COLO668 (cell line): Measurements from ENCODE around the gene RABGAP1L.
A peak's percentile ranks its signal among the peaks of the same experiment; 100 is the strongest.
"Not testable (repeated sequence)": the region's sequence is repeated elsewhere in the genome, so short reads cannot be mapped to it uniquely, and the experiment has no call there.

Experiments
- DNase-seq: peaks from one replicate; lab custom pipeline; 2025; ENCODE audit not compliant: unreplicated experiment; lab: John Stamatoyannopoulos, UW

The RABGAP1L gene

DNA sequence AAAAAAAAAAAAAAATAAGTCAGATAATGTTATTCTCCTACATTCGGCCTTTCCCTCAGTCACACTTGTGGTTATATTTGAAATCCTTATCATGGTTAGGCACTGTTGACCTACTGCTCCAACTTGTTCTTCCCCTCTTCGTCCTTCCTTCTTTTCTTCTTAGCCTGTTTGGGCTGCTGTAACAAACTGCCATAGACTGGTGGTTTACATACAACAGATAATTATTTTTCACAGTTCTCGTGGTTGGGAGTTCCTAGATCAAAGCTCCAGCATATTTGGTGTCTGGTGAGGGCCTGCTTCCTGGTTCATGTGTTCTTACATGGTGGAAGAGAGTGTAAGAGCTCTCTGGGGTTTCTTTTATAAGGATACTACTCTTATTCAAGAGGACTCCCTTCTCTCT, 73.4 kb downstream of the RABGAP1L start:
- DNase-seq, result no peak

DNA sequence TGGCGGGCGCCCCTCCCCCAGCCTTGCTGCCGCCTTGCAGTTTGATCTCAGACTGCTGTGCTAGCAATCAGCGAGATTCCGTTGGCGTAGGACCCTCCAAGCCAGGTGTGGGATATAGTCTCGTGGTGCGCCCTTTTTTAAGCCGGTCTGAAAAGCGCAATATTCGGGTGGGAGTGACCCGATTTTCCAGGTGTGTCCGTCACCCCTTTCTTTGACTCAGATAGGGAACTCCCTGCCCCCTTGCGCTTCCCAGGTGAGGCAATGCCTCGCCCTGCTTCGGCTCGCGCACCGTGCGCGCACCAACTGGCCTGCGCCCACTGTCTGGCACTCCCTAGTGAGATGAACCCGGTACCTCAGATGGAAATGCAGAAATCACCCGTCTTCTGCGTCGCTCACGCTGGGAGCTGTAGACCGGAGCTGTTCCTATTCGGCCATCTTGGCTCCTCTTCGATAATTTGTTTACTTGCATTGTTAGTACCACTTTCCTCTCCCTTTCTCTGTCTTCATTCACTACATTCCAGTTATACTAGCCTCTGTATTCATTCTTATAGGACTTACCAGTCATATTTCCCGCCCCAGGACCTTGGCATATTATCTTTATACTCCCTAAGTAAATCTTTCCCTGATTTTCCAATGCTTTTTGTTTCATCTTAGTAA, 79.7 kb downstream of the RABGAP1L start:
- DNase-seq, result not testable (repeated sequence)

DNA sequence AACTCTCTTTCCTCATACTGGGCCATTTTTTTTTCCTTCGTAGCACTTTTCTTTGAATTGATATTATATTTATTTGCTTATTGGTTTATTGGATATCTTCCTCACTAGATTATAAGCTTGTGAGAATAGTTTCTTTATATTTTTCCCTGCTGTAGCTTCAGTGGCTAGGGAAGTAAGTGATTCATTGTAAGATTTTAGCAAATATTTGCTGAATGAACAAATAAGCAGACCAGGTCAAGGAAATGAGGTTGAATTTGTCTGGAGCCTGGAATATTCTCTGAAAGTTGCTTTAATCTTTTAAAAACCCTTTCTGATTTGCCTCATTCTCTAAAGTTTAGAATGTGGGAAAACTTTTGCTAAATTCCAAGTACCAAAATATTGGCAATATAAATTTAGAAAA, 80.2 kb downstream of the RABGAP1L start:
- no peak for DNase-seq

DNA sequence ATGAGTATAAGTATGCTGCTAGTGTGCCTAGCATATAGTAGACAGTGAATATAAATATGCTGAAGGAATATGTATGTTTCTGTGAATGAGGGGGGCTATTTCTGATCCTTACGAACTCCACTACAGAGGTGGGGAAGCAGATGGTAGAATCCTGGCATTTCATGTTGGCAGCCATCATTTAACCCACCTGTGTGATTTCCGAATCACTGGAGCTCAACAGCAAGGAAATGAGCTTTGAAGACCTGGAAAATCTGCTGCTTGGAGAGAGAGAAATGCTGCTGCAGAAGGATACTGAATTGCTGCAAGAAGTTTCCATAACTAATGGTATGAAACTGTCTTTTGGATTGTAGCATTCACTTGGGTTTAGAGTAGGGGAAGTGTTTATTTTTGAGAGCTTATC, 83.5 kb downstream of the RABGAP1L start:
- DNase-seq, result no peak

GRCh38 chr1:174243451-174244000, 84.2 kb downstream of the RABGAP1L start:
- DNase-seq, result no peak

- no peak for DNase-seq
Measured at GRCh38 chr1:174244017-174244416, 84.7 kb downstream of the RABGAP1L start.

DNA sequence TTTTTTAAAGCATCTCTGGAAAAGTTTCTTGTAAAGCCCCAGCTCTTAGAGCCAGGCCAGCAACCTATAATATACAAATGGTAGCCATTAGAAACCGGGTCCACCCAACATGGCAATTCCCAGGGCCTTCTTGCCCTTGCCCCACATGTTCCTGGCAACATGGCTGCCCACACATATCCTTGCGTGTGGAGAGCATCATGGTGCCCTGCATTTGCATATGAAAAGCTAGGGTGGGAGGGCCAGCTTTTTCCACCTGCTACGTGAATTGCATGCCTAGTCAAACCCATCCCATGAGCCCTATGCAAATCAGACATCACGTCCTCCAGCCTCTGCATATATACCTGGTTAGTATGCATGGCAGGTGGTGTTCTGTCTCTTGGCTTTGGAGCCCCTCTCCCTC, 88.2 kb downstream of the RABGAP1L start:
- DNase-seq, result no peak

GRCh38 chr1:174248041-174248440, 88.7 kb downstream of the RABGAP1L start:
- no peak for DNase-seq

DNA sequence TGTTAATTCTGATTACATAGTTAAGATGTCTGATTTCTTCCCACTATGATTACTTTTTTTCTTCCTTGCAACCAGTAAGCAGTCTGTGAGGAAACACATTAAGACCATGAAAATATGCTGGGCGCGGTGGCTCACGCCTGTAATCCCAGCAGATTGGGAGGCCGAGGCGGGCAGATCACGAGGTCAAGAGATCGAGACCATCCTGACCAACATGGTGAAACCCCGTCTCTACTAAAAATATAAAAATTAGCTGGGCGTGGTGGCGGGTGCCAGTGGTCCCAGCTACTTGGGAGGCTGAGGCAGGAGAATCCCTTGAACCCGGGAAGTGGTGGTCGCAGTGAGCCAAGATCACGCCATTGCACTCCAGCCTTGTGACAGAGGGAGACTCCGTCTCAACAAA, 97.1 kb downstream of the RABGAP1L start:
- not testable (repeated sequence) for DNase-seq

GRCh38 chr1:174258148-174258550, 98.8 kb downstream of the RABGAP1L start:
- DNase-seq, result peak; percentile 53

GRCh38 chr1:174262349-174263241, 103.3 kb downstream of the RABGAP1L start:
- DNase-seq, result peak; percentile 12

DNA sequence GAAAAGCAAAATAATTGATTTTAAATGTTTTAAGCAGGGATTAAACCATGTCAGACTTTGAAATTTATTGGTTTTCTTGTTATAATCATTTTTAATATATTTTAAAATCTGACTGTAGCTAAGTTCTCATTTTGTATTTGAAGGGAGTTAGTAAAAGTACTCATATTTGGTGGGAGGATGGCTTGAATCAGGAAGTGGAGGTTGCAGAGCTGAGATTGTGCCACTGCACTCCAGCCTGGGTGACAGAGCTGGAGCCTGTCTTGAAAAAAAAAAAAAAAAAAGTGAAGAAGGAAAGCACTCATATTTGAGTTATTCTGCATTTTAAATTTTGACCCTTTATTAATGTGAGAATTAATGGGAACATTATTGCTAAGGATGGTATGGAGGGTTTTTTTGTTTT, 106.0 kb downstream of the RABGAP1L start:
- no peak for DNase-seq

GRCh38 chr1:174266476-174266875, 107.2 kb downstream of the RABGAP1L start:
- DNase-seq, result no peak

- DNase-seq, result no peak
Measured at GRCh38 chr1:174266991-174267612, 107.8 kb downstream of the RABGAP1L start.

DNA sequence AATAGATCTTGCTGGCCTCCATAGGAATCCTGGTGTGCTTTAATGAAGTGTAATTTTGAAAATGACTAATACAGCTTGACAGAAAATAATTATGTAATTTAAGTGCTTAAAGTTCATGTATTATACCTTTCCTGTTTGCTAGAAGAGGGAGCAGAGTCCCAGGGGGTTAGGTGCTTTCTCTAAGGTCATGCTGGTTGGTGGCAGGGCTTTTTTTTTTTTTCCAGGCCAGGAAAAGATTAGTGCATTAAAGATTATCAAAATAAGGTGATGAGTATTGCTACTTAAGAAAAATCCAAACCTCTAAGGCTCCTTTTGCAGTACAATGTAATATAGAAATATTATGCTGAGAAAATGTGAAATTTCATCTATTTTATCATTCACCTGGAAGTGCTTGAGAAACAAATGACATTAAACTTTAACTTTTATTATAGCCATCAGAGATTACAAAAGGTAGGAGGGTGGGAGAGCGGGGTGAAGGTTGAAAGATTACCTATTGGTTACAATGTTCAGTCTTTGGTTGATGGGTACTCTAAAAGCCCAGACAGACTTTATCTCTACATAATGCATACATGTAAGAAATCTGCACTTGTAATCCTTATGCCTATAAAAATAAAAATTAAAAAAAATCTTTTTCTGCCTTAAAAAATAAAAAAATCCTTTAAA, 110.8 kb downstream of the RABGAP1L start:
- DNase-seq, result no peak

DNA sequence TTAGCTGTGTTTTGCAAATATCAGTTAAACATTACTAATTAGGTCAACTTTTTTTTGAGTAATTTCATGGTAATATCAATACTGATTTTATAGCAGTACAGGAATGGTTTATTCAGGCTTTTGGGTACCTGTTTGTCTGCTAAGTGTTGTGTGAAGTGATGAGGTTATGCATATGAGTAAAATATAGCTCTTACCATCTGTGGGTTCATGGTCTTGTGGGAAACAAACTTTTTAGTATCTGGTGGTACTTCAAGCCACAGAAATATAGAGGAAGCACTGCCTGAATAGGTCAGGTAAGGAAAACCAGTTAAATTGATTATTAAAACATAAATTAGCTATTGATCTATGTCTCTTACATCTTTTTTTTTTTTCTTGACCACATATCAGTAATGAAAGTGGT, 113.9 kb downstream of the RABGAP1L start:
- DNase-seq, result no peak

DNA sequence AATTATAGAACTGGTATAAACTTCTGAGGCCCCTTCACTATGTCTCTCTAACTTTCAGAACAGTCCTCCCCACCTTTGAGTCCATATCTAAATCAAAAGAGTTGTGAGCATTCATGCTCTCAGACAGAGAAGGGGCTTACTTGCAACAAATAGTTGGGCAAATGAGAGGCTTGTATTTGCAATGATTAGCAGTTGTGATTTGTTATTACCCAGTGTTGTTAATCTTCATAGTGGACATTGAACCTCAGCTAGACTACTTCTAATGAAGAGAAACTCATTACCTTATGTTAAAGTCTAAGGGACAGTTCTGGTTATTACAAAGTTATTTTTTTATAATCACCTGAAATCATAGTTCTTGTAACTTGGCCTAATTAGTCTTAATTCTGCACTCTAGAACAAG, 114.5 kb downstream of the RABGAP1L start:
- no peak for DNase-seq

GRCh38 chr1:174274452-174274851, 115.1 kb downstream of the RABGAP1L start:
- DNase-seq, result no peak

DNA sequence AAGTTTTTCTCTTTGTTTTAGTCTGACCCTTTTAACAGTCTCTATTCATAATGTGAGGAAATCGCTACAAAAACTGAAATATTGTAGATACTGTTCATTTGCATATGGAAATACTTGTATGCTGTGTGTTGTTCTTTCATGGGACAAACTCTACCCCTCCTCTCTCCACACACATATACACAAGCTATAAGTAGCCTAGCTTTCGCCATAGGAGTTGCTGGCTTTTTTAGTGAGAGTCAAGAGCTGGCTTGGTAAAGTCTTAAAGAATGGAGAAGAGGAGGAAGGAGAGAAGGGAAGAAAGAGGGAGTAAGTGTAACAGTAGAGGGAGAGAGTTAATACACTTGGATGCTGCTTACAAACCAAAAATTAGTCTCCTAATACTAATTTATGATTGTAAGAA, 115.6 kb downstream of the RABGAP1L start:
- no peak for DNase-seq

- DNase-seq, result no peak
Measured at GRCh38 chr1:174276087-174276486, 116.8 kb downstream of the RABGAP1L start.

DNA sequence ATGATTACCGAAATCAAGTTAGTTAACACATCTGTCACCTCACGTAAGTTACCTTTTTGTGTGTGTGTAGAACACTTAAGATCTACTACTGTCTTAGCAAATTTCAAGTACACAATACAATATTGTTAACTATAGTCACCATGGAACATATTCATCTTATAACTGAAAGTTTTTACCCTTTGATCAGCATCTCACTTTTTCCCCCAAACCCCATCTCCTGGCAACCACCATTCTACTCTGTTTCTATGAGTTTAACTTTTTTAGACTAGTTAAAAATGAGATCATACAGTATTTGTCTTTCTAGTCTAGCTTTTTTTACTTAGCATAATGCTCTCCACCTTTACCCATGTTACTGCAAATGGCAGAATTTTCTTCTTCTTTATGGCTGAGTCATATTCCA, 124.7 kb downstream of the RABGAP1L start:
- DNase-seq, result no peak
